C4-2B (cell line): ENCODE data around the gene LMO7.

Experiments used
- CTCF ChIP-seq: fragments of 450-650 bp; conservative IDR thresholded peaks from 2 replicates; pipeline ENCODE4 v1.5.1; 2017; ENCODE audit warnings: mild to moderate bottlenecking
- ZFX ChIP-seq: fragments of 450-650 bp; IDR thresholded peaks from 2 replicates; pipeline ENCODE4 v1.6.1; 2017

- TF ChIP-seq CTCF (no peak), ZFX (no peak)
Observed at GRCh38 chr13:75907044-75907443, 270.9 kb downstream of the LMO7 start.
